Astrocyte of the spinal cord (primary cell): ENCODE data around the gene PERCC1.
"Not testable (repeated sequence)": the region's sequence is repeated elsewhere in the genome, so short reads cannot be mapped to it uniquely, and the experiment has no call there.

Experiments used
- DNase-seq: peaks from one replicate; pipeline ENCODE4 v3.0.0; 2011; ENCODE audit warnings: low read depth, low spot score
- H3K4me3 ChIP-seq: 2 replicates; pipeline ENCODE4 v1.5.1; 2011; ENCODE audit warnings: low read depth, mild to moderate bottlenecking, low read length, moderate library complexity
- in situ Hi-C: cut with HindIII; loops from 2 replicates; pipeline ENCODE4 v1.10.0; 2017; ENCODE audit warnings: low sequenced_read_pairs
- TF ChIP-seq, protein P1 (sequence below): IDR thresholded peaks from 2 replicates; pipeline ENCODE4 v1.5.1; 2012; ENCODE audit warnings: low read depth, mild to moderate bottlenecking, low read length, inconsistent platforms

PERCC1 gene

DNA sequence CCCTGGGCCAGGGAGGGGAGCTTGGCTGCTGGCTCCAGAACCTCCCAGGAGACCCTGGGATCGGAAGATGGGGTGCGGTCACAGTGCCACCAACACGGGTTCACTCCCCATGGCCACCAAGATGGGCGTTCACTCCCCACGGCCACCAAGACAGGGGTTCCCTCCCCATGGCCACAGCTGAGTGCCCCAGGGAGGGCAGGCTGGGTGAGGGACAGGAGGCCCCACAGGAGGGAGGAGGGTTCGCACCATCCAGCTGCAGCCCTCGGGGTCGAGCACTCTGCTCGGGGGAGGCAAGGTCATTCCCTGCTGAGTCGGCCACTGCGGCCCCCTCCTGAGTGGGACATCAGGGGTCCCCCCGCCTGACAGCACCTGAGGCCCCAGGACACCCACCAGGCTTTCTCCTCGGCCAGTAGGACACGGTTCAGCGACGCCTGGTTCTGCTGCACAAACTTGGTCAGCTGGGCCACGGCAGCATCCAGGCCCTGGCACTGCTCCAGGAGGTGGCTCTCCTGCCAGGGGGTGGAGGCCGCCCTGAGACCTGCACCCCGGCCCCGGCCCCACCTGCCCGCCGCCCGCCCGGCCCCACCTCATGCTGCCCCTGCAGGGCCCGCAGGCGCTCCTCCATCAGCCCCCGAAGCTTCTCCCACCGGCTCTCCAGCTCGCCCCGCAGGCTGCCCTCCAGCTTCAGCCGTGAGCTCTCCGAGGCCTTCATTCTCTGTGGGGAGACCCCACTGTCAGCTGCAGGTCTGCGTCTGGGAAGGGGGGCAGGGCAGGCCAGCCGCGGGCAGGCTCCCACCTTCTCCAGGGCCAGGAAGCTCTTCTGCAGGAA is 7.6 kb downstream of the PERCC1 start:
- DNase-seq = no peak
- H3K4me3 ChIP-seq = no peak overlapping the region
- TF ChIP-seq, protein P1, sequence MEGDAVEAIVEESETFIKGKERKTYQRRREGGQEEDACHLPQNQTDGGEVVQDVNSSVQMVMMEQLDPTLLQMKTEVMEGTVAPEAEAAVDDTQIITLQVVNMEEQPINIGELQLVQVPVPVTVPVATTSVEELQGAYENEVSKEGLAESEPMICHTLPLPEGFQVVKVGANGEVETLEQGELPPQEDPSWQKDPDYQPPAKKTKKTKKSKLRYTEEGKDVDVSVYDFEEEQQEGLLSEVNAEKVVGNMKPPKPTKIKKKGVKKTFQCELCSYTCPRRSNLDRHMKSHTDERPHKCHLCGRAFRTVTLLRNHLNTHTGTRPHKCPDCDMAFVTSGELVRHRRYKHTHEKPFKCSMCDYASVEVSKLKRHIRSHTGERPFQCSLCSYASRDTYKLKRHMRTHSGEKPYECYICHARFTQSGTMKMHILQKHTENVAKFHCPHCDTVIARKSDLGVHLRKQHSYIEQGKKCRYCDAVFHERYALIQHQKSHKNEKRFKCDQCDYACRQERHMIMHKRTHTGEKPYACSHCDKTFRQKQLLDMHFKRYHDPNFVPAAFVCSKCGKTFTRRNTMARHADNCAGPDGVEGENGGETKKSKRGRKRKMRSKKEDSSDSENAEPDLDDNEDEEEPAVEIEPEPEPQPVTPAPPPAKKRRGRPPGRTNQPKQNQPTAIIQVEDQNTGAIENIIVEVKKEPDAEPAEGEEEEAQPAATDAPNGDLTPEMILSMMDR = no peak
- in situ Hi-C loops = no loop called here

DNA sequence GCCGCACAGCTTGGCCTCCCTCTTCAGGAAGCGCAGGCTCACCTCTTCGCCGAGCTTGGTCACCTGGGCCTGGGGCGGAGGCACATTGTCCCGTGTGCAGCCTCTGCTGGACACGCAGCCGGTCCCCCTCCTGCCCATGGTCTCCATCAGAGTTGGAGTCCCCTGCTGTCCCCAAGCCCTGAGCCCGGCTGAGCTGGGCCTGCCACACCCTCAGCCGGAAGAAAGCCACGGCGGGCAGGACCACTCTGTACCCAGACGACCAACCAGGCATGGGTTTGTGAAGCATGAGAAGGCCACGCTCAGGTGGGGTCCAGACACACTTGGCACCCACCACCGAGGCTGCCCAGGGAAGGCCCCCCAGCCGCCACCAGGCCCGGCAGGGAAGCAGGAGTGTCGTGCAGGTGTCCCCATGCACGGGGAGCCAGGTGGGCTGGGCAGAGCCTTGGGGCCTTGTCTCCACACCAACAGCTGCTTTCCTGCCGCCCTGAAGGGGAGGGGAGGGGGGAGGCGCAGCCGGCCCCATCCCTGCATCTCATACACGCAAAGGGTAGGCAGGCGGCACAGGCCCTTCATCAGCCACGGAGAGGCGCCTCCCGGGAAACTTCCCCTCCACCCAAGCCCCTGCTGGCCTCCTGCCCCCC is 8.3 kb downstream of the PERCC1 start:
- in situ Hi-C loops = no loop called here
- TF ChIP-seq, protein P1 = no peak
- H3K4me3 ChIP-seq = no peak overlapping the region
- no peak for DNase-seq

DNA sequence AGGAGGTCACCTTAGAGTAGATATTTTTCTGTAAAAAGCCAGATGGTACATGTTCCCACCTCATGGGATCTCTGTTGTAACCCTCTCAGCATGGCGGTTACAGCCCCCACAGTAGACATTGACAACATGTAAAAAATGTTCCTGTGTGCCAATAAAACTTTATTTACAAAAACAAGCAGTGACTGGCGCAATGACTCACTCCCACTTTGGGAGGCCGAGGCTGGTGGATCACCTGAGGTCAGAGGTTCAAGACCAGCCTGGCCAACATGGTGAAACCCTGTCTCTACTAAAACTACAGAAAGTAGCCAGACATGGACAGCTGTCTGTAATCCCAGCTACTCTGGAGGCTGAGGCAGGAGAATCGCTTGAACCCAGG is 8.8 kb downstream of the PERCC1 start:
- DNase-seq, H3K4me3 ChIP-seq, in situ Hi-C loops: not testable (repeated sequence)

DNA sequence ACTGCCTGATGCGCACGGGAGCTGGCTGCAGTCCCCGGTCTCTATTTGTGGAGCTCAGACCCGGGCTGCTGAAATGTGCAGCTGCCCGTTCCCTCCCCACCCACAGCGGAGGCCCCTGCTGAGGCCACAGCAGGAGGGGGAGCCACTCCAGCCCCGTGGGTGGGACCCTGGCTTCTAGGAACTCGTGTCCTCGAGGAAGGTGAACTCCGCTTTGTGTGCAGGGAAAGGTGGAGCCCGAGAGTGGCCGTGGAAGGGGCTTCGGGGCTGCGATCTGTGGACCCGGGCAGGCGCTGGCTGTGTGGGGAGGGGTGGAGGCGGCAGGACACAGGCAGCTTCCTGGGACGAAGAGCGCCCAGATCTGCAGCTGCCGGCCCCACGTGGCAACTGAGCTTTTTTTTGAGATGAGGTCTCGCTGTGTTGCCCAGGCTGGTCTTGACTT is 10.5 kb downstream of the PERCC1 start:
- TF ChIP-seq, protein P1 = no peak
- in situ Hi-C loops = no loop called here
- DNase-seq = no peak
- H3K4me3 ChIP-seq = no peak overlapping the region

DNA sequence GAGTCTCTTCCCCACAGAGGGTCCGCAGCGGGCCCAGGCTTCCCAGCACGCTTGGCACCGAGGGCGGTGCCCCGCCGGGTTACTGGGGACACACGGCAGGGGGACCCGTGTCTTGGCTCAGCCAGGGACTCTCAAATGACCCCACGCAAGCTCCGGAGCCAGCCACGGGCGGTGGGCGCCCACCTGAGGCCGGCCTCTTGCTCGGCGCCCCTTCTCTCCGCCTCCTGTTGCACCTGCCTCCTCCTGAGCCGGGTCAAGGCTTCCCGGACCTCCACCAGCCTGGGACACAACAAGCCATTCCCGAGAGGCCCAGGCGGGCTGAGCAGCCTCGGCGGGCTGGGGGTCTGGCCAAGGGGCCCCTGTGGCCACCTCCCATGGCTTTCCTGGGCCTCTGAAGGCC is 11.8 kb downstream of the PERCC1 start:
- in situ Hi-C loops = no loop called here
- no peak overlapping the region for H3K4me3 ChIP-seq
- no peak for DNase-seq
- TF ChIP-seq, protein P1 = no peak

DNA sequence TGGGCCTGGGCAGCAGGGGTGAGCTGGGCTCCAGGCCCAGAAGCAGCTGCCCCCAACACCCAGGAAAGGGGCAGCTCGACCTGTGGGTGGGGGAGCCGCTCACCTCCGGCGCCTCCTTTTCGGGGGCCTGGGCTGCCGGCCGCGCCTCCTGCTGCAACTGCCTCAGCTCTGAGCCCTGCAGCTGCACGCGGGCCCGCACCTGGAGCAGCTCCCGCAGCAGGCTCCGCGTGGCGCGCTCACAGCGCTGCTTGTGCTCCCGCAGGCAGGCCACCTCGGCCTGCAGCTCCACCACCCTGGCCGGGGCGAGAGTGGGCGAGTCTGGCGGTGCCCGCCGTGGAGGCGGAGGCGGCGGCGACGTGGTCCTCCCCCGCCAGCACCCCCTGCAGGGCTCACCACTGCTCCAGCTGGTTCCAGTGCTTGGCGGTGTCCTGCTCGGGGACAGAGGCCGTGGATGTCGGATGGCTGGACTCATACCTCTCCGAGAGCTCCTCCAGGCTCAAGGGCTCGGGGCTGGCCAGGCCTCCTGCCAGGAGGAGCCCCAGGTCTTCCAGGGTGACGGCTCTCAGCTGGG is 12.6 kb downstream of the PERCC1 start:
- TF ChIP-seq, protein P1 = no peak
- no peak overlapping the region for H3K4me3 ChIP-seq
- in situ Hi-C loops = no loop called here
- no peak for DNase-seq
